ENCODE data around the gene MAP1LC3C. TPM values are rescaled to one million over a fixed set of nuclear protein-coding genes. Genes with fewer than 3 reads are reported as not detected.

The MAP1LC3C gene
- total RNA-seq (2022; extraction: Qiagen RNA extraction), result 0.12 to 0.18 TPM (median 0.14 TPM) in 4 of 5 replicates, not detected in the other

DNA sequence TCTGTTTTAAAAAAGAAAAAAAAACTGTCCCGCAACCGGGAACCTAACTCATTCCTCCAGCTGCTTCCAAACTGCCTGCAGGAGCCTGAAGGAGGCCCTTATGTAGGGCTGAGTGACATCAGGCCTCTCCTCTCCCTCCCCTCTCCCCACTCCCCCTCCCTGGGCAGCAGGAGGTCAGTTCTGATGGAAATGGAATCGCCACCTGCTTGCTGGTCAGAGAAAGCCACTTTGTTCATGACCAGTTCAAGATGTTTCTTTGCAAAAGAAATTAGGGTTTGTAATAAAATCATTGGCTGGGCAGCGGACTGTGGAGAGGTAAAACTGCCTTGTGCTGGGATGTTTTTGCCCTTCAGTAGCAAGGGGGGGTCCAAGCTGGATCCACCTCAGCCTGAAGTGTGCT is at the start of gene MAP1LC3C:
Gene MAP1LC3C, minus strand, starts transcription at position 73 of the 400 bp plus-strand sequence. CDS start 90 bp downstream, outside the sequence.

DNA sequence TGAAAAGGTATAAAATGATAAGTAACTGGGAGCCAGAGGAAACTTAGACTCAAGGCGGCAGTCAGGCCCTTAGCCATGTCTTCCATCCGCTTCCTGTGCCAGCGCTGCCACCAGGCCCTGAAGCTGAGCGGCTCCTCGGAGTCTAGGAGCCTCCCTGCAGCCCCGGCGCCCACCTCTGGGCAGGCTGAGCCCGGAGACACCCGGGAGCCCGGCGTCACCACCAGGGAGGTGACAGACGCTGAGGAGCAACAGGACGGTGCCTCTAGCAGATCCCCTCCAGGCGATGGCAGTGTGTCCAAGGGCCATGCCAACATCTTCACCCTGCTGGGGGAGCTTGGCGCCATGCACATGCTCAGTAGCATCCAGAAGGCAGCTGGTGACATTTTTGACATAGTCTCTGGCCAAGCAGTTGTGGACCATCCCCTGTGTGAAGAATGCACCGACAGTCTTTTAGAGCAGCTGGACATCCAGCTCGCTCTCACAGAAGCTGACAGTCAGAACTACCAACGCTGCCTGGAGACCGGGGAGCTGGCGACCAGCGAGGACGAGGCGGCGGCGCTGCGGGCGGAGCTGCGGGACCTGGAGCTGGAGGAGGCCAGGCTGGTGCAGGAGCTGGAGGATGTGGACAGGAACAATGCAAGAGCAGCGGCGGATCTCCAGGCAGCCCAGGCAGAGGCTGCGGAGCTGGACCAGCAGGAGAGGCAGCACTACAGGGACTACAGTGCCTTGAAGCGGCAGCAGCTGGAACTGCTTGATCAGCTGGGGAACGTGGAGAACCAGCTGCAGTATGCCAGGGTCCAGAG is 41.0 kb downstream of the MAP1LC3C start, which contains the start of gene BECN2:
Gene BECN2, plus strand, starts transcription at position 76 of the 803 bp plus-strand sequence. Its CDS starts 0 bp downstream, at position 76.

Other genes starting within 250 kb of the MAP1LC3C start
- 18.9 to 30.5 TPM (median 21.0 TPM) in 5 replicates for gene EXO1, start 150.9 kb downstream of the MAP1LC3C start, total RNA-seq (2022; extraction: Qiagen RNA extraction)
- gene BECN2, start 41.3 kb downstream of the MAP1LC3C start, total RNA-seq (2022; extraction: Qiagen RNA extraction), result not detected in 5 replicates